RWPE1 (cell line): ENCODE data around the gene MAGI1.

Source experiments
- CTCF ChIA-PET: fragments of 350-600 bp; sonication (Branson Sonifier 250); formaldehyde crosslinking; extraction: SDS; loops from one replicate; lab custom pipeline; 2021; lab: Yijun Ruan, JAX
- POLR2A ChIA-PET: fragments of 400-600 bp; formaldehyde crosslinking; extraction: SDS; loops from one replicate; lab custom pipeline; 2020; ENCODE audit warnings: antibody characterized with exemption; ENCODE audit not compliant: low non-redundant PET; lab: Yijun Ruan, JAX
- DNase-seq: peaks from one replicate; pipeline ENCODE4 v3.0.0; 2012; ENCODE audit warnings: low spot score
- H3K27ac ChIP-seq: fragments of 450-650 bp; 2 replicates; pipeline ENCODE4 v1.5.1; 2017
- TF ChIP-seq, protein P1 (sequence below): fragments of 450-650 bp; conservative IDR thresholded peaks from 2 replicates; pipeline ENCODE4 v1.5.1; 2017; ENCODE audit warnings: low read depth, mild to moderate bottlenecking

Gene MAGI1

GRCh38 chr3:65672871-65673815 lies 365.6 kb downstream of the MAGI1 start:
- POLR2A ChIA-PET: no interaction called here
- CTCF ChIA-PET: no interaction called here
- H3K27ac ChIP-seq: no peak overlapping the region
- DNase-seq: peak; percentile 9
- TF ChIP-seq, protein P1, sequence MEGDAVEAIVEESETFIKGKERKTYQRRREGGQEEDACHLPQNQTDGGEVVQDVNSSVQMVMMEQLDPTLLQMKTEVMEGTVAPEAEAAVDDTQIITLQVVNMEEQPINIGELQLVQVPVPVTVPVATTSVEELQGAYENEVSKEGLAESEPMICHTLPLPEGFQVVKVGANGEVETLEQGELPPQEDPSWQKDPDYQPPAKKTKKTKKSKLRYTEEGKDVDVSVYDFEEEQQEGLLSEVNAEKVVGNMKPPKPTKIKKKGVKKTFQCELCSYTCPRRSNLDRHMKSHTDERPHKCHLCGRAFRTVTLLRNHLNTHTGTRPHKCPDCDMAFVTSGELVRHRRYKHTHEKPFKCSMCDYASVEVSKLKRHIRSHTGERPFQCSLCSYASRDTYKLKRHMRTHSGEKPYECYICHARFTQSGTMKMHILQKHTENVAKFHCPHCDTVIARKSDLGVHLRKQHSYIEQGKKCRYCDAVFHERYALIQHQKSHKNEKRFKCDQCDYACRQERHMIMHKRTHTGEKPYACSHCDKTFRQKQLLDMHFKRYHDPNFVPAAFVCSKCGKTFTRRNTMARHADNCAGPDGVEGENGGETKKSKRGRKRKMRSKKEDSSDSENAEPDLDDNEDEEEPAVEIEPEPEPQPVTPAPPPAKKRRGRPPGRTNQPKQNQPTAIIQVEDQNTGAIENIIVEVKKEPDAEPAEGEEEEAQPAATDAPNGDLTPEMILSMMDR: peak; percentile 69

DNA sequence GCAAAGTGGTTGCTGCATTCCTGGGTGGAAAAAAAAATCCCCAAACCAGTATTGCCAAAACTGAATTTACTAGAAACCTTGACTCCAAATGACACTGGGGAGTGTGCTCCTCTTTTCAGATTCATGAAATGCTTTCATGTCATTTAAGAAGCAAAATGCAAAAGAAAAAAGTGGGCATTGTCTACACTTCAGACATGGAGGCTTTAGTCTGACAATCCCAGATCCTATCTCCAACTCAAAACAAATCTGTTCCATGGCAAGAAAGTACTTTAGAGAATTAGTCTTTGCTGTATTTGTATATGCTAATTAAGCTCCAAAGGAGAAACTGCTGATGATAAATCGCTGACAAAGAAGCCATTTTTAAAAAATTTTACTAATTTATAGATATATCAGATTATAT lies 366.7 kb downstream of the MAGI1 start:
- TF ChIP-seq, protein P1: no peak
- DNase-seq: no peak
- ChIA-PET POLR2A (no interaction called here), CTCF (interaction anchor here (0.7 kb wide), 1 partner anchor 247 kb away, joined by 3 read pairs; no protein-coding TSS in a partner anchor)
- no peak overlapping the region for H3K27ac ChIP-seq

DNA sequence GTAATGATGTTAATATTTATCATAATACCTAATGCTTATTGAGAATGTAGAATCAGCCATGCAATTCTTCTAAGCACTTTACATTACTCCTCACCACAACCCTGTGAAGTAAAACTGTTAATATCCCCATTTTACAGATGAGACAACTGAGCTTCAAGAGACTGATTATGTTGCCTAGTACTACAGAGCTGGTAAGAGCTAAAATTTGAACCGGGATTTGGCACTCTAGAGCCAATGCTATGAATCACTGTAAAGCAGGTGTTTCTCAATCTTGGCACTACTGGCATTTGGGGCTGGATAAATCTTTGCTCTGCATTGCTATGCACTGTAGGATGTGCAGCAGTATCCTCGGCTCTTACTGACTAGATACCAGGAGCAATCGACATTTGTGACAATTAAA lies 367.7 kb downstream of the MAGI1 start:
- ChIA-PET POLR2A (no interaction called here), CTCF (no interaction called here)
- TF ChIP-seq, protein P1: no peak
- H3K27ac ChIP-seq: no peak overlapping the region
- DNase-seq: no peak

GRCh38 chr3:65669163-65669875 lies 369.4 kb downstream of the MAGI1 start:
- no peak for DNase-seq
- ChIA-PET POLR2A (no interaction called here), CTCF (no interaction called here)
- TF ChIP-seq, protein P1: no peak
- no peak overlapping the region for H3K27ac ChIP-seq

GRCh38 chr3:65667963-65668362 lies 370.8 kb downstream of the MAGI1 start:
- no peak for DNase-seq
- ChIA-PET POLR2A (no interaction called here), CTCF (no interaction called here)
- TF ChIP-seq, protein P1: no peak
- H3K27ac ChIP-seq: no peak overlapping the region

- DNase-seq: no peak
- ChIA-PET POLR2A (no interaction called here), CTCF (no interaction called here)
- TF ChIP-seq, protein P1: no peak
- H3K27ac ChIP-seq: no peak overlapping the region
These were observed 372.1 kb downstream of the MAGI1 start for GRCh38 chr3:65666448-65667091.
